Mesendoderm (in vitro differentiated cells): ENCODE data around the gene SELENOO.

Experiments
- DNase-seq: peaks from one replicate; pipeline ENCODE4 v3.0.0; 2013
- H2AK5ac ChIP-seq: 2 replicates; pipeline ENCODE4 v1.6.1; 2013; ENCODE audit warnings: low read length, inconsistent platforms
- H2BK120ac ChIP-seq: 2 replicates; pipeline ENCODE4 v1.6.1; 2013; ENCODE audit warnings: low read depth, mild to moderate bottlenecking, low read length, moderate library complexity, mixed read lengths
- H2BK15ac ChIP-seq: replicated peaks from 2 replicates; pipeline ENCODE4 v1.6.1; 2013; ENCODE audit warnings: low read depth, mild to moderate bottlenecking, moderate library complexity
- H2BK5ac ChIP-seq: 2 replicates; pipeline ENCODE4 v1.6.1; 2013; ENCODE audit warnings: low read length, inconsistent platforms
- H3K18ac ChIP-seq: 2 replicates; pipeline ENCODE4 v1.6.1; 2013; ENCODE audit warnings: mild to moderate bottlenecking, low read length, mixed read lengths
- H3K23ac ChIP-seq: one replicate; pipeline ENCODE4 v1.6.1; 2013; ENCODE audit warnings: low read length
- H3K27ac ChIP-seq: 2 replicates; pipeline ENCODE4 v1.5.1; 2013; ENCODE audit warnings: low read depth, mild to moderate bottlenecking, inconsistent platforms, low read length, moderate library complexity
- H3K27me3 ChIP-seq: 2 replicates; pipeline ENCODE4 v1.6.1; 2013; ENCODE audit warnings: low read length, control low read depth, mild to moderate bottlenecking, inconsistent platforms; ENCODE audit not compliant: insufficient read depth, poor library complexity
- H3K36me3 ChIP-seq: 2 replicates; pipeline ENCODE4 v1.6.1; 2013; ENCODE audit warnings: low read length, inconsistent platforms; ENCODE audit not compliant: control insufficient read depth, insufficient read depth
- H3K4ac ChIP-seq: one replicate; pipeline ENCODE4 v1.6.1; 2013; ENCODE audit warnings: low read depth, mild to moderate bottlenecking, low read length, moderate library complexity
- H3K4me1 ChIP-seq: 2 replicates; pipeline ENCODE4 v1.6.1; 2013; ENCODE audit warnings: low read depth, low read length, inconsistent platforms; ENCODE audit not compliant: control insufficient read depth
- H3K4me2 ChIP-seq: 2 replicates; pipeline ENCODE4 v1.6.1; 2013; ENCODE audit warnings: low read length
- H3K4me3 ChIP-seq: 2 replicates; pipeline ENCODE4 v1.5.1; 2013; ENCODE audit warnings: mild to moderate bottlenecking, low read length
- H3K56ac ChIP-seq: one replicate; pipeline ENCODE4 v1.6.1; 2013; ENCODE audit warnings: low read length
- H3K79me1 ChIP-seq: 2 replicates; pipeline ENCODE4 v1.6.1; 2013; ENCODE audit warnings: low read length, inconsistent platforms
- H3K79me2 ChIP-seq: 2 replicates; pipeline ENCODE4 v1.6.1; 2013; ENCODE audit warnings: mild to moderate bottlenecking, low read length; ENCODE audit not compliant: control insufficient read depth, insufficient read depth
- H3K9ac ChIP-seq: 2 replicates; pipeline ENCODE4 v1.6.1; 2013; ENCODE audit warnings: low read length, inconsistent platforms
- H4K5ac ChIP-seq: one replicate; pipeline ENCODE4 v1.6.1; 2013; ENCODE audit warnings: low read length
- H4K8ac ChIP-seq: one replicate; pipeline ENCODE4 v1.6.1; 2013; ENCODE audit warnings: low read depth, mild to moderate bottlenecking, control low read depth, low read length, moderate library complexity
- whole genome bisulfite sequencing: extraction: QIAGEN DNeasy Blood & Tissue Kit; methylation state at CpG from one replicate; pipeline ENCODE4 v1.1.7; 2013; ENCODE audit warnings: low lambda C conversion rate, missing lambda C conversion rate; ENCODE audit not compliant: insufficient coverage; ENCODE audit errors: extremely low coverage; 5-methylcytosine and 5-hydroxymethylcytosine counted together

SELENOO gene

GRCh38 chr22:50262460-50262911 lies 61.7 kb downstream of the SELENOO start:
- no peaks in the 10 kb centered on the region for H3K79me2 ChIP-seq
- H3K4me2 ChIP-seq: no peak overlapping the region
- no peaks in the 10 kb centered on the region for H3K36me3 ChIP-seq
- H3K23ac ChIP-seq: no peak overlapping the region
- no peak overlapping the region for H2BK120ac ChIP-seq
- H3K27me3 ChIP-seq: no peaks in the 10 kb centered on the region
- H3K79me1 ChIP-seq: no peaks in the 10 kb centered on the region
- H3K4me1 ChIP-seq: no peaks in the 10 kb centered on the region
- no peak overlapping the region for H3K56ac ChIP-seq
- H4K5ac ChIP-seq: no peak overlapping the region
- H3K4me3 ChIP-seq: no peak overlapping the region
- H2BK5ac ChIP-seq: no peak overlapping the region
- no peak overlapping the region for H3K9ac ChIP-seq
- no peak overlapping the region for H2BK15ac ChIP-seq
- no peak overlapping the region for H3K4ac ChIP-seq
- H2AK5ac ChIP-seq: no peak overlapping the region
- no peak overlapping the region for H3K27ac ChIP-seq
- no peak overlapping the region for H3K18ac ChIP-seq
- DNase-seq: no peak
- WGBS: no CpG with 5 or more reads among the region's 7 CpGs
- no peak overlapping the region for H4K8ac ChIP-seq

- no peaks in the 10 kb centered on the region for H3K79me1 ChIP-seq
- no peak overlapping the region for H2BK120ac ChIP-seq
- no peak overlapping the region for H3K4ac ChIP-seq
- no peak overlapping the region for H3K4me2 ChIP-seq
- H3K4me1 ChIP-seq: no peaks in the 10 kb centered on the region
- no peaks in the 10 kb centered on the region for H3K36me3 ChIP-seq
- WGBS: no CpG with 5 or more reads among the region's 9 CpGs
- H2AK5ac ChIP-seq: no peak overlapping the region
- H3K27me3 ChIP-seq: no peaks in the 10 kb centered on the region
- no peak overlapping the region for H3K23ac ChIP-seq
- H3K56ac ChIP-seq: no peak overlapping the region
- H3K27ac ChIP-seq: no peak overlapping the region
- H3K18ac ChIP-seq: no peak overlapping the region
- no peak for DNase-seq
- no peak overlapping the region for H3K9ac ChIP-seq
- no peak overlapping the region for H4K8ac ChIP-seq
- no peaks in the 10 kb centered on the region for H3K79me2 ChIP-seq
- H2BK5ac ChIP-seq: no peak overlapping the region
- no peak overlapping the region for H4K5ac ChIP-seq
- no peak overlapping the region for H2BK15ac ChIP-seq
- no peak overlapping the region for H3K4me3 ChIP-seq
Measured at GRCh38 chr22:50262973-50263617, 62.3 kb downstream of the SELENOO start.

DNA sequence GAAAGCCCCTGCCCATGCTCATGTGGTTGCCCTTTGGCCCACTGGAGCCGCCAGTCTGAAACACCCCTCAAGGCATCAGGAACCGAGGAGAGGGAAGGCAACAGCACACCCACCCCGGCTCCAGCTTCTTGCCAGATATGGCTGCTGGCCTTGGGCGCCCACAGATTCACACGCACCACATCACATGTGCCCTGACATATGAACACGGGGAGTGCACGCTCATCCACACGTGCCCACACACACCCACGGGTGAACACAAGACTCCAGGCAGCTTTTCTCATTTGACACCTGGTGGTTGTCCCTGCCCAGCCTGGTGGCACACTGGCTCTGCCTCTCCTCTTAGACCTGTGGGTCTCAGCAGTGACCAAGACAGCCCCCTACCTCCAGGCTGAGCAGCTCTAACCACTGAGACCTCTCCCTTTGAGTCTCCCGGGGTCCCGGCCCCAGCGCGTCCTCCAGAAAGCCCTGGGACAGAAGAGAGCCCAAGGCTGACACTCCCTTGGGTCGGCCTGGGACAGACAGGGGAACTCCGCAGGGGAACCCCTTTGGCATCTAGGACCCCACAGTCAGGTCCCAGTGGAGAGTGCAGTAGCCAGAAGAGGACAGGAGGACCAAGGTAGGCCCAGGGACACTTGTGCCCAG lies 63.4 kb downstream of the SELENOO start:
- Histone ChIP-seq H3K79me2 (no peaks in the 10 kb centered on the region), H3K27ac (no peak overlapping the region), H2AK5ac (no peak overlapping the region), H2BK5ac (no peak overlapping the region), H3K56ac (no peak overlapping the region), H3K36me3 (no peaks in the 10 kb centered on the region), H2BK120ac (no peak overlapping the region), H3K4me2 (no peak overlapping the region), H3K18ac (no peak overlapping the region), H2BK15ac (no peak overlapping the region), H4K5ac (no peak overlapping the region), H3K9ac (no peak overlapping the region), H3K79me1 (no peaks in the 10 kb centered on the region), H3K4me1 (no peaks in the 10 kb centered on the region), H3K4me3 (no peak overlapping the region), H3K23ac (no peak overlapping the region), H3K4ac (no peak overlapping the region), H3K27me3 (peaks cover 1% of the 10 kb centered on the region), H4K8ac (no peak overlapping the region)
- no CpG with 5 or more reads among the region's 15 CpGs for WGBS
- no peak for DNase-seq

- Histone ChIP-seq H3K18ac (no peak overlapping the region), H3K4me2 (no peak overlapping the region), H3K4me1 (no peaks in the 10 kb centered on the region), H2BK120ac (no peak overlapping the region), H3K79me1 (no peaks in the 10 kb centered on the region), H2BK15ac (no peak overlapping the region), H3K9ac (no peak overlapping the region), H4K5ac (no peak overlapping the region), H2BK5ac (no peak overlapping the region), H2AK5ac (no peak overlapping the region), H3K23ac (no peak overlapping the region), H3K56ac (no peak overlapping the region), H3K79me2 (no peaks in the 10 kb centered on the region), H3K4ac (no peak overlapping the region), H4K8ac (no peak overlapping the region), H3K4me3 (no peak overlapping the region), H3K27me3 (peaks cover 5% of the 10 kb centered on the region), H3K36me3 (no peaks in the 10 kb centered on the region), H3K27ac (no peak overlapping the region)
- no peak for DNase-seq
- WGBS: no CpG with 5 or more reads among the region's 15 CpGs
Measured at GRCh38 chr22:50264946-50265669, 64.3 kb downstream of the SELENOO start.

GRCh38 chr22:50266994-50267393 lies 66.2 kb downstream of the SELENOO start:
- Histone ChIP-seq H3K4me2 (no peak overlapping the region), H3K79me1 (no peaks in the 10 kb centered on the region), H3K18ac (no peak overlapping the region), H3K27ac (no peak overlapping the region), H3K4ac (no peak overlapping the region), H3K4me1 (no peaks in the 10 kb centered on the region), H3K23ac (no peak overlapping the region), H2BK15ac (no peak overlapping the region), H3K36me3 (no peaks in the 10 kb centered on the region), H2AK5ac (no peak overlapping the region), H2BK5ac (no peak overlapping the region), H4K8ac (no peak overlapping the region), H4K5ac (no peak overlapping the region), H2BK120ac (no peak overlapping the region), H3K4me3 (no peak overlapping the region), H3K27me3 (peaks cover 5% of the 10 kb centered on the region), H3K79me2 (no peaks in the 10 kb centered on the region), H3K9ac (no peak overlapping the region), H3K56ac (no peak overlapping the region)
- no peak for DNase-seq
- no CpG with 5 or more reads among the region's 37 CpGs for WGBS
